GM18870 (cell line): ENCODE data around the gene HYAL3.

Experiments used
- ATAC-seq: cut with Tn5 transposase; IDR thresholded peaks from one replicate; pipeline ENCODE4 v1.9.1; 2021; ENCODE audit warnings: moderate library complexity; ENCODE audit not compliant: unreplicated experiment

HYAL3 gene

GRCh38 chr3:50298836-50299637 is at the start of gene HYAL3, which contains the start of gene NAA80:
TSS of gene HYAL3 (minus strand) at chr3:50299405. CDS start at chr3:50295602, 3,803 bp downstream.
TSS of gene NAA80 (minus strand) at chr3:50299405. CDS start at chr3:50297463, 1,942 bp downstream.
- ATAC-seq = peak; percentile 63

GRCh38 chr3:50347187-50347813 is 48.1 kb upstream of the HYAL3 start:
- no peak for ATAC-seq

- no peak for ATAC-seq
Observed at GRCh38 chr3:50345586-50346234, 46.5 kb upstream of the HYAL3 start, which contains the start of gene ZMYND10. TSS of gene ZMYND10 (minus strand) at chr3:50345732. CDS start at chr3:50345579, 153 bp downstream.

GRCh38 chr3:50345008-50345407 is 45.8 kb upstream of the HYAL3 start:
- ATAC-seq = no peak

- ATAC-seq = no peak
Observed at GRCh38 chr3:50342813-50343633, 43.8 kb upstream of the HYAL3 start.

- no peak for ATAC-seq
Observed at GRCh38 chr3:50341996-50342650, 42.9 kb upstream of the HYAL3 start.

GRCh38 chr3:50341537-50341936 is 42.3 kb upstream of the HYAL3 start:
- ATAC-seq = no peak

GRCh38 chr3:50340448-50341329 is 41.5 kb upstream of the HYAL3 start, which contains the start of gene RASSF1:
TSS of gene RASSF1 (minus strand) at chr3:50340836. CDS start at chr3:50340805, 31 bp downstream.
- ATAC-seq = no peak

GRCh38 chr3:50340147-50340447 is 40.9 kb upstream of the HYAL3 start:
- ATAC-seq = no peak

- ATAC-seq = no peak
Observed at GRCh38 chr3:50339485-50340146, 40.4 kb upstream of the HYAL3 start.

GRCh38 chr3:50338965-50339364 is 39.8 kb upstream of the HYAL3 start:
- no peak for ATAC-seq

GRCh38 chr3:50337175-50337861 is 38.1 kb upstream of the HYAL3 start:
- ATAC-seq = peak; percentile 80

GRCh38 chr3:50336452-50337174 is 37.4 kb upstream of the HYAL3 start:
- ATAC-seq = peak; percentile 23

GRCh38 chr3:50334339-50335075 is 35.3 kb upstream of the HYAL3 start:
- no peak for ATAC-seq

GRCh38 chr3:50333744-50334328 is 34.6 kb upstream of the HYAL3 start:
- no peak for ATAC-seq

GRCh38 chr3:50331364-50331907 is 32.2 kb upstream of the HYAL3 start:
- no peak for ATAC-seq
